GM18511 (cell line): Measurements from ENCODE around the gene DDR1.

Experiments used
- ATAC-seq: cut with Tn5 transposase; IDR thresholded peaks from one replicate; pipeline ENCODE4 v1.9.1; 2021; ENCODE audit warnings: mild to moderate bottlenecking, moderate library complexity; ENCODE audit not compliant: unreplicated experiment

The DDR1 gene

GRCh38 chr6:30883685-30884520 is at the start of gene DDR1:
DDR1 (plus strand) TSS chr6:30884519; CDS start chr6:30888730, 4,211 bp downstream.
- ATAC-seq, result peak; percentile 31

DNA sequence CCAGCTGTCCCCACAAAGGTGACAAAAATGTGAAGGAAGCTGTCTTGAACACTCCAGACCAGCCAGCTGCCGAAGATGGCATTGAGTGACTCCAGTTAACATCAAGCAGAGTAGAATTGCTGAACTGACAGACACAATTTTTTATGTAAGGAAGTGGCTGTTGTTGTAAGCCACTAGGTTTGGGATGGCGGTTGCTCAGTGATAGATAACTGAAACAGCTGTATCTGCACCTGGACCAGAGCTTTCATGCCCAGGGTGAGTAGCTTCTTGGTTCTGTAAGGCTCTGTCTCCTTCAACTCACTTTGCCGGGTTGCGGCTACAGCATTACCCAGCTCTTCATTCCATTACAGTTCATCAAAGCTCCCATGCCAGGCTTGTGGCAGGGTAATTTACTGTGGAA is 49.7 kb upstream of the DDR1 start:
- ATAC-seq, result no peak

DNA sequence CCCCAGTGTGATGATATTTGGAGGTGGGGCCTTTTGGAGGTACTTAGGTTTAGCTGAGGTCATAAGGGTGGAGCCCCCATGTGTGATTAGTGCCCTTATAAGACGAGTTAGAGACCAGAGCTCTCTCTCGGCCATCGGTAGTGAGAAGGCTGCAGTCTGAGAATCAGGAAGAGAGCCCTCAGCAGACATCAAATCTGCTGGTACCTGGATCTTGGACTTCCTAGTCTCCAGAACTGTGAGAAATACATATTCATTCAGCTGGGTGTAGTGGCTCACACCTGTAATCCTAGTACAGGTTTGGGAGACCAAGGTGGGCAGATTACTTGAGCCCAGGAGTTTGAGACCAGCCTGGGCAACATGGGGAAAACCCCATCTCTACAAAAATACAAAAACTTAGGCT is 48.7 kb upstream of the DDR1 start:
- ATAC-seq, result no peak

- ATAC-seq, result no peak
Measured at GRCh38 chr6:30836431-30836866, 47.9 kb upstream of the DDR1 start.

DNA sequence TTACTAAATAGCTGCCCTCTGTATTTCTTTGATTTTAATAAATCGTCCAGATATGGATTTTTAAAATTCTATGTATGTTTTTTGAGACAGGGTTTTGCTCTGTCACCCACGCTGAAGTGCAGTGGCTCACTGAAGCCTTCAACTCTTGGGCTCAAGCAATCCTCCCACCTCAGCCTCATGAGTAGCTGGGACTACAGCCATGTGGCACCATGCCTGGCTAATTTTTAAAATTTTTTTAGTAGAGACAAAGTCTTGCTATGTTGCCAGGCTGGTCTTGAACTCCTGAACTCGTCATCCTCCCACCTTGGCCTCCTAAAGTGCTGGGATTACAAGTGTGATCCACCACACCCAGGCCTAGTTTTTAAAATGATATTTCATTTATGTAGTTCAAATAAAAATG is 47.4 kb upstream of the DDR1 start:
- no peak for ATAC-seq

- ATAC-seq, result no peak
Measured at GRCh38 chr6:30837432-30837831, 46.9 kb upstream of the DDR1 start.

- ATAC-seq, result no peak
Measured at GRCh38 chr6:30837870-30838269, 46.4 kb upstream of the DDR1 start.

DNA sequence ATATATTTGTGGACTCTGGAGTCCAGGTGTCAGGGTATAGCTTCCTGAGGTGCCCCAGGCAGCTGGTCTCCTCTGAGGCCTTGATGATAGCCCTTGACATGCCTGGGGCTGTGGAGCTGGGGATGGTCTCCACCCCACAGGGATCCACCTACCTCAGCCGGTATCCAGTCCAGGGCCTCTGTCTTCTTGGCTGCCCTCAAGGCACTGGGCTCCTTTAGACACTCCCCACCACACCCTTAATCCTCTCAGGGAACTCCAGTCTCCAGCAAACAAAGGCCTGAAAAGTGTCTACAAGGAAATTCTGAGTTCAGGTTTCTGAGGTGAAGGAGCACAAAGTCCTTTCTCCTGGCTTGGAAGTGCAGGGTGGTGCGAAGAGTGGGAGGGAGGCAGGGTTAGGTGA is 44.6 kb upstream of the DDR1 start:
- no peak for ATAC-seq

- ATAC-seq, result no peak
Measured at GRCh38 chr6:30840084-30840934, 44.0 kb upstream of the DDR1 start.

GRCh38 chr6:30840935-30841643 is 43.2 kb upstream of the DDR1 start:
- no peak for ATAC-seq

DNA sequence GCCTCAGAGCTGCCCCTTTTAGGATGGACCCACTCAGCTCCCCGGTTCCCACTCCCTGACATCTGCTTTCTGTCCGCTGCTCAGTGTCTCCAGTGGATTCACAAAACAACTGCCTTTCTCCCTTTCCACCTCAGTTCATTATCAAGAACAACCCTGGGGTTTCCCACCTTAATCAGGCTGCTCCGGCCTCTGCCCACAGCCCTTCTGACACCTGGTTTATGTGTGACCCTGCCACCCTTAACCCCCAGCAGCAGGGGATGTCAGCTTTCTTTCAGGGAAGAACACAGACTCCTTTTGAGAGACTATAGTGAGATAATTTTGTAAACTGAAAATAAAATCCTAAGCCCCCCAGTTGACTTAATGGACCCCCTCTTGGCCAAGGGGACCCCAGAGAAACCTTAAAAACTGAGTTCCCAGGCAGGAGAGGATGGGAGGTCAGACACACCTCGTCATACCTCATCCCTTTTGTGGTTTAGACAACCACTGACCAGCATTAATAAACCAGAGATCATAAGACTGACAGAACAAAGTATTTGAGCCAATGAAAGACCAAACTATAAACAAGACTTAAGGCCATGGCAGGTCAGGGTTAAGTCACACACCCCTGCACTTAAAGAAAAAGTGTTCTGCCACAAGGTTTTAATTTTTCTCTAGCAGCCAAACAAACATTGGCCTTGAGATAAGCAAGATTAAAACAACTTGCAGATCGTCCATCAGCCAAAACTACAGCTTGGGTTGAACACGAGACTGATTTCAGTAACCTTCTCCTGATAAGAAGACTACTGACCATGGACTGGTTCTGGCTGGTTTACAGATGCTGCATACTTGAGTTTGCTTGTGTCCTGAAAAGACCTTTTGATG is 42.4 kb upstream of the DDR1 start:
- ATAC-seq, result no peak

DNA sequence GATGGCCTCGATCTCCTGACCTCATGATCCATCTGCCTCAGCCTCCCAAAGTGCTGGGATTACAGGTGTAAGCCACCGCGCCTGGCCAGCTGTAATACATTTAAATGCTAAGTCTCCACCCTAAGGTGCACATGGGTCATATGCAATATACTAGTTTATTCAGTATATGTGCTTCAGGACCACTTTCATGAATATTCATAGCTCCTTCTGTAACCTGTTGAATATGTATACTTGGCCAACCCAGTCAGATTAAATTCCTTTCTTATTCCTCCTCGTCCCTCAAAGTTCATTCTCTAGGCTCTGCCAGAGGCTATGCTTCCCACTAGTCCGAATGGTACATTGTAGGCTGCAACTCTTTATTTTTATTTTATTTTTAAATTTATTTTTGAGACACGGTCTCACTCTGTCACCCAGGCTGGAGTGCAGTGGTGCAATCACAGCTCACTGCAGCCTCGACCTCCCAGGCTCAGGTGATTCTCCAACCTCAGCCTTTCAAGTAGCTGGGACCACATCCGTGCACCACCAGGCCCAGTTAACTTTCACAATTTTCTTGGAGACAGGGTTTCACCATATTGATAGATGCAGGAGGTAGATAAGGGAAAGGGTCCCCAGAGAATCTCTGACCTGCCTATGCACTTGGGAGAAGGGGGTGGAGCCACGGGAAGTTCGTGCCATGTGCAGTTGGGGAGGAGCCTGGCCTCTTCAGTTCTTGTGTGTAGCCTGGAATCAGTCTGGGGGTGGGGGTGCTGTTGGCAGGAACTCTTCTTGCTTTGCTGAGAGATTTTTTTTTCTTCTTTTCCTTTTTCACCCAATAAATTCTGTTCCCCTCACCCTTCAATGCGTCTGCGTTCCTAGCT is 41.3 kb upstream of the DDR1 start:
- ATAC-seq, result no peak

- no peak for ATAC-seq
Measured at GRCh38 chr6:30843611-30843998, 40.7 kb upstream of the DDR1 start.

DNA sequence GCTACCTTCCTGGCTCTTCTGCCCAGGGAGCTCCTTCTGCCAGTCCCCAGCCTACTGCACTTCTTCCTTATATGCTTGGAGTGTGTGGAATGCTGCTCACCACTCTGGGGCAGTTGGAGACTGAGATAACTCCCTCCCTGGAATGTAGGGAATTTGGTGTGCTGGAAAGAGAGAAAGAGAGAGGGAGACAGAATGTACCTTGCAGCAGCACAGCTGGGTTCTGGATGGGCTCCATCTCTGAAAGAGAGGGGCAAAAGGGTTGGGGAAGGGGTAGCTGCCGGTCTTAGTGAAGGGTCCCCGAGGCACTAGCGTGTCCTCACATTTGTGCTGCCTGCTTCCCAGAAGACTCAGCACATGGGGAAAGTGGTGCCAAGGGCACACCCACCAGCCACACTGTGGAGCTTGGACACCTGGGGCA is 40.2 kb upstream of the DDR1 start:
- ATAC-seq, result no peak

DNA sequence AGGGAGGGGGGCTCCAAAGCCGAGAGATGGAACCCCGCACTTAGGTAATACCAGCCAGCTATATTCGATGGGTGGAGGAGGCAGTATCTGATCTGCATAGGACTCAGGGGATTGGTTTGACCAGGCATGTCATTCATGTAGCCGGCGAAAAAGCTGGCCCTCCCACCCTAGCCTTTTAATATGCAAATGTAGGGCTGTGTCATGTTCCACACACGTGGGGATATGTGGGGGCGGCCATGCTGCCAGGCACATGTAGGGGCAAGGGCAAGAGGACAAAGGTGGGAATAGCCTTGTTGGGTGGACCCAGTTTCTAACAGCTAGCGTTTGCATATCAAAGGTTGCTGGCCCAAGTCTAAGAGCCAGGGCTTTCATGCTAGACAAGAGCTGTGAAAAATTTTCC is 39.1 kb upstream of the DDR1 start:
- no peak for ATAC-seq

GRCh38 chr6:30847421-30847970 is 36.8 kb upstream of the DDR1 start:
- ATAC-seq, result no peak

- no peak for ATAC-seq
Measured at GRCh38 chr6:30847971-30848436, 36.3 kb upstream of the DDR1 start.

DNA sequence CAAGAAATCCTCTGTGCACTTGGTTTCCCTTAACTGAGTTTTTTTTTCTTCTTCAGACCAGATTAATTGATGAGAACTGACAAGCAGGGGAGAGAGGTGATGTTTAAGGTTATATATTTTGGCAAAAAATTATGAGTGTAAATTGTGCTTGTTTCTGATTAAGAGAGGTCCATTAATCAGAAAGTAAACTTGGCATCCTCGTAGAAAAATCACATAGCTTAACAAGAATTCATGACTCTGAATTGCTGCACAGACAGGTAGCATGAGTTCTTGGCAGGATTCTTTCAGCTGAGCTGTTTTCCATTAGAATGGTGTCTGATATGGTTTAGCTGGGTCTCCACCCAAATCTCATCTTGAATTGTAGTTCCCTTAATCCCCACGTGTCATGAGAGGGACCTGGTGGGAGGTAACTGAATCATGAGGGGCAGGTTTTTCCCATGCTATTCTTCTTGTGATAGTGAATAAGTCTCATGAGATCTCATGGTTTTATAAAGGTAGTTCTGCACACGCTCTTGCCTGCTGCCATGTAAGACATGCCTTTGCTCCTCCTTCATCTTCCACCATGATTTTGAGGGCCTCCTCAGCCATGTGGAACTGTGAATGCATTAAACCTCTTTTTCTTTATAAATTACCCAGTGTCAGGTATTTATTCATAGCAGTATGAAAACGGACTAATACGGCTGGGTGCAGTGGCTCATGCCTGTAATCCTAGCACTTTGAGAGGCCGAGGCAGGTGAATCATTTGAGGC is 34.2 kb upstream of the DDR1 start:
- ATAC-seq, result no peak
